GM21529 (cell line): ENCODE data around the gene SRCAP.

Experiments
- ATAC-seq: cut with Tn5 transposase; IDR thresholded peaks from one replicate; pipeline ENCODE4 v1.9.1; 2021; ENCODE audit not compliant: unreplicated experiment

The SRCAP gene

GRCh38 chr16:30773826-30774225, 74.9 kb downstream of the SRCAP start:
- ATAC-seq: no peak

- ATAC-seq: no peak
These were observed 75.6 kb downstream of the SRCAP start for GRCh38 chr16:30774367-30775130.

GRCh38 chr16:30775131-30775391, 76.1 kb downstream of the SRCAP start:
- no peak for ATAC-seq

DNA sequence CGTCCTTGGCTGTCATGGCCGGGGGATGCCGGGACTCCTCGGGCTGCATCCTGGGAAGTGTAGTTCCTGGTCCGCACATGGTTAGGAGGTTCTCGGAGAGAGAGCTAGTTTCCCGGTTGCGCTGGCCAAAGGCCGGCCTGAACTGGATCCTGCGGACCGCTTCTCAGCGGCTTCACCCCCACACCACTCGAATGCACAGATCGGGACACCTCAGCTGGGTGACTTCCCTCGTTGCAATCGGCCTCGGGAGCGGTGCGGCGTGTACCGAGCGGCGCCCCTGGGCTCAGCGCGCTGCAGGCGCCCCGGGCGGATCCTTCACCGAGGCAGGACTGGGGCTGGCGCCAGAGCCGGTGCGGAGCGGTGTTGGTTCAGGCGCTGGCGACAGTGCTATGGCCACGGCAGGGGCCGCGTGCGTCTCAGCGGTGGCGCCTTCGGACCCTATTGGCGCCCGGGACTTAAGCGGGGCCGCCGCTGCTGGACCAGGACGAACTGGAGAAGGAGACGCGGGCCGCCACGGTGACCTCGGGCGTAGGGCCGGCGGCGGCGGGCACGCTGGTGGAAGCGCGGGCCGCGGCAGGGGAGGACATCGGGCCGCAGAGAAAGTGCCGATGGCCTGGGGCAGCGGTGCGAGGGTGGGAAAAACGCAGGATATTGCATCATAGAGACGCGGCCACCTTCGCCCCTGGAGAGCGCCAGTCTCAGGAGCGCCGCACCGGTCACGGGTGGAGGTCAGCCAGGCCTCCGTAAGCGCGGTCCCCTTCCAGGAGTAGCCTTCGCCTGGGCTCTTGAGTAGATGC, 76.6 kb downstream of the SRCAP start:
- peak; percentile 67 for ATAC-seq

DNA sequence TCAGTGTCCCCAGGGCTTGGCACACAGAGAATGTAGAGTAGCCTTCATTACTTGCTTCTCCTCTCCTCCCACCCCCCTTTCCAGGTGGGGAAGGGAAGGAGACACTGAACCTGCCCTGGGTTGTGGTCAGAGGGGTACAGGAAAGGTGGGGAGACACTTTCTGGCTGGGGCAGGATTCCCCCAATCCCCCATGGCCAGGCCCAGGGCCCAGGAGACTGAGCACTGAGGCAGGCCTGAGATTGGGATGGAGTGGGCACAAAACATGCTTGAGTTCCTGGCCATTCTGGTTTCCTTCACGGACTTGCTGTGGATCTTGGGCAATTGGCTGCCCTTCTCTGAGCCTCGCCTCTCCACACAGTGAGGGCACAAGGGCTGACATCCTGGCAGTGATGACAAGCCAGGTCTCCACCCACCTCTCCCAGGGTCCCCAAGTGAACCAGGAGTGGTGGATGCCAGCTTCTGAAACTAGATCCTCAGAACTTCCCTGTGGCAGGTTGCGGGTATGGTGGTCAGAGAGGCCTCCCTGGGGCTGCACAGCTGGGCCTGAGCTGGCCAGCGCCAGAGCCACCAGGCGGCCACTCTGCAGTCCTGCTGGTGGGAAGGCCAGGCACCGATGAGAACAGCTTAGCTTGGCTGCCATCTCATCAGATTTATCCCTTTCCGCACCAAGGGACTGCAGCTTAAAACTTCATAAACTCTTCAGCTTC, 78.8 kb downstream of the SRCAP start:
- no peak for ATAC-seq

GRCh38 chr16:30778549-30779244, 79.7 kb downstream of the SRCAP start:
- no peak for ATAC-seq

DNA sequence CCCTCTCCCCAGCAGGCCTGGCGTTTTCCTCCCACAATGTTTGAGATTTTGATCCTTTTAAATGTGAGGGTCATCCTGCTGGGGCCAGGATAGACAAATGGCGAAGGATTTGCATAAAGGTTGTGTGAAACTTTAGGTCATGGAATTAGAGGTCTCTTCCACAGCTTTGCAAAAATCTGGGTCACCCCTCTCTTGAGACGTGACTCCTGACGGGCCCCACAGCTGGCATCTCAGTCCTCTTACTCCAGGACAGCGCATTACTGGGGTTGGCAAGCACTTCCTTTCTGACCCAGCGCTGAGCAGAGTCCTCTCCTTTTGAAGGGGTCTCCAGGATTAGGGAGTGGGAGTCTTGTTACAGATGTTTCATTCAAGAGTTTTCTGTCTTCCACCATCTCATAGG, 80.6 kb downstream of the SRCAP start:
- ATAC-seq: no peak

DNA sequence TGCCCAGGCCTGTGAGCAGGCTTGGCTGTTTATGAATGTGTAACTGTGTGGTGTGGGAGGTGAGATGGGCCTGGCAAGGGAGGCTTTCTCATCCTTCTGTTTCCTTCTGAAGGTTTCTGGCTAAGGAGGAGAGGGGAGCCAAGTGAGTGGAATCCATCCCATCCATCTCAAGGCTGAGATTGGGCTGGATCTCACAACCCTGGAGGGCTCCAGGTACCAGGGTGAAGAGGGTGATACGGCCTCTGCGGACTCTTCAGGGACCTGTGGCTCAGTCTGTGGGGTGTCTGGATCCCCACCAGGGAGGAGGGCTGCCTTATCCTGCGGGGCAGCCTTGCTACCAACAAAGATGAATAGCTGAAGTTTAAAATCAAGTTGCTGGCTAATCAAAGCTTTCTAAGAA, 81.0 kb downstream of the SRCAP start:
- ATAC-seq: no peak

- no peak for ATAC-seq
These were observed 81.6 kb downstream of the SRCAP start for GRCh38 chr16:30780549-30780948.

- ATAC-seq: no peak
These were observed 83.7 kb downstream of the SRCAP start for GRCh38 chr16:30782486-30783279.

GRCh38 chr16:30783280-30784109, 84.5 kb downstream of the SRCAP start:
- no peak for ATAC-seq

DNA sequence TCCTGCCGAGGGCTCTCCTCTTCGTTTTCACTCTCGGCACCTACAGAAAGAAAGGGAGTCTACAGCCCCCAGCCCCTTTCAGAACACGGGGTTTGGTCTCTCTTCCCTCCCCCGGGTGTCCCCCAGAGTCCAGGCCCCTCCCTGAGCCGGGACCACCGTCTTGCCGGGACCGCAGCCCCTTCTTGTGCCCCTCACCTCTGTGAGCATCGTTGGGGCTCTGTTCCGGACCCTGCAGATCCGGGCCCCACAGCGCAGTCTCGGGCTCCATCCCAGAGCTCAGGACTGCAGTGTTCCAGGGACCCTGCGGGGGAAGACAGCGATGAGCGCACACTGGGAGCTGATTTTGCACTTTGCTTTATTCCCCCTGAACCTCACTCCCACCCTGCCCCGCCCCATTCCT, 85.2 kb downstream of the SRCAP start:
- no peak for ATAC-seq

DNA sequence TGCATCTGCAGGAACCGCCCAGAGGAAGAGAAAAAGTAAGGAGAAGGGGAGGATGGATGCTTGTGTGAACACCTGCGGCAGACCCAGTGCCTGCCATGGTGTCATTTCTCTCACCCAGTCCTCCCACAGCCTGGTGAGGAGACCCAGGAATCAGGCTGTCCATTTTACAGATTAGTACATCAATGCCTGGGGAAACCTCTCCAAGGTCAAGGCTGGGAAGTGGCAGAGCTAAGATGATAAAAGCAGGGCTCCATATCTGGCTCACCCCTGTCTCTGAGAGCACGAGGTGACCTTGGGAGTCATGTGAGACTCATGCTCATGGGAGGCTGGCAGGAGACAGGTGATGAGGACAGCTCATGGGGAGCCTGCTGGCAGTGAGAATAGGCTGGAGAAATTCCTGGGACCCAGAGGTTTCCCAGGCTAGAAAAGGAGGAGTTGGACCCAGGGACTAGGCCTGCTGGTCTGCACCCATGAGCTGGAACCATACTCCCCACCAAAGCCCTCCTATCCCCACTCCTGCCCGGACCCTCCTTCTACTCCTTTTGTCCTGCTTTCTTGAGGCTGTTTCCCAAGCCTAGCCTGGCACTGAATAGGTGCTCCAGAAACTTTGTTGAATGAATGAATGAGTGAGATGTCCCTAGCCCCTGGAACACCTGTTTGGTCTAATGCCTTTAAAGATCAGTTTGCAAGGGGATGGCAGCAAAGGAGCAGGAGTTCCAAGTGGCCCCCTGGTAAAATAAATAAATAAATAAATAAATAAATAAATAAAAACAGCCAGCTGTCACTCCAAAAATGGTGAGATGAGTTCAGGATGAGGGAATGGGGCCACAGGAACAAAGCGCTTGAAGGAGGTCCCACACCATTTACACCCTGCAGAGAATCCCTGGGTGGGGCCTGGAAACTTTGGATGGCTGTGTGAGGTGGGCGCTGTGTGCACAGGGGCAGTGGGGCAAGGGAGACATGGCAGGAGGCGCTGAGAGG, 86.4 kb downstream of the SRCAP start:
- ATAC-seq: no peak

DNA sequence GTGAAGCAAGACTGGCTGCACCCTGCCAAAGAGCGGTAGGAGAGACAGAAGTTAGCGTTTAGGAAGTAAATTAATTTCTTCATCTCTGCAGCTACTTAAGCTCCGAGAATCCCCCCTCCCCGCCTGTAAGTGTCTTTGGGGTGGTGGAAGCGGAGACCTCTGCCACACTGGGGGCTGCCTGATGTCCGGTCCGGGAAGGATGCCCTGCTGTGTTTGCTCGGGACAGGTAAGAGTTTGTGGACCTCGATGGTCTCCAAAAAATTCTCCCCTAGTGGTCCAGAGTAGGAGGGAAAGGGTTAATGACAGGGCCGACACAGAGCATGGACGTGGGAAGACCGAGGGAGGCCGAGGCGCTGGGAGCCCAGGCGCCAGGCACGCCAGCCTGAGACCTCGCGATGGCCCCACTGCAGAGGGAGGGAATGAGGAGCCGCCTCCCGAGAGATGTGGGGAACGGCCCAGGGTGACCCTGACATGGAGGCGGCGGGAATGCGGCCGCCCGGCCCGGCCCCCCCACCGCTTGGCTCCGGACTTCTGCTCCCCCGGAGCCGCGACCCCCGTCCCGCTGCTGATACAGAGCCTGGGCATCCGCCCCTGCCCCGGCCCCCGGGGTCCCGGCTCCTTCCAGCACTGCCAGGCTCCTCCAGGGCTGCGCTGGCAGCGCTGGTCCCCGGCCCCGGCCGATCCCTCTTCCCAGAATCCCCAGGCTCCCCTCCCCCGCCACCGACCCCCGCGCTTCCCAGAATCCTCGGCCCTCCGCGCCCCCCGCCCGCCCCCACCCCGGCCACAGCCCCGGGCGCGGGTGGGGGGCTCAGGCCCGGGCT, 87.4 kb downstream of the SRCAP start:
- ATAC-seq: no peak

DNA sequence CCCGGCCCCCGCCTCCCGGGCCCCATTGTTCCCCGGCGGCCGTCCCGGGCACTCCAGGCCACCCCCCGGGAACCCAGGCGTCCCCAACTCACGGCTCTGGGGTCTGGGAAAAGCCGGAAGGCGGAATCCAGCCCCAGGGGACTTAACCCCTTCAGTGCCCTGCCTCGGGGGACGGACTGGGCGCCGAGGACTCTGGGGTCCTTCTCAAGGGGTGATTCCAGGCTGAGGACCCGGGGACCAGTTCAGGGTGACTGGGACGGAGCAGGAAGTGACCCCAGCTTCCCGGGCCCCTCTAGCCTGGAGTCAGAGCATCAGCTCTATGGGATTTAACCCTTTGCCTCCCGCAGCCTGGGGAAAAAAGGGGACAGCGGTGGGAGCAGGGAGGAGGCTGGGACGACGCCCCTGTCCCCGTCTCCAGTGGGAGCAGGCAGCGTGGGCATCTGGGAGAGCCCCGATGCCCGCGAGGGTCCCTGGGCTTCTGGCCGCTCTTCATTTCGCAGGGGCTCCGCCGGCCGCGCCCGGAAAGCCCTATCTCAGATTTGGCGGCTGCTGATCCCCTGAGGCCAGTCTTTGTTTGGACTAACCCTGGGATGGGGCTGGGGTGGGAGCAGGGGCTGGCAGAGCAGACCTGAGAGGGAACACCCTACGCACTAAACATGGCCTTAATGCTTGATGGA, 88.1 kb downstream of the SRCAP start, which contains the start of gene ZNF629:
Gene ZNF629, minus strand, starts transcription at position 270 of the 677 bp plus-strand sequence. CDS start 2,723 bp downstream, outside the sequence.
- ATAC-seq: no peak

DNA sequence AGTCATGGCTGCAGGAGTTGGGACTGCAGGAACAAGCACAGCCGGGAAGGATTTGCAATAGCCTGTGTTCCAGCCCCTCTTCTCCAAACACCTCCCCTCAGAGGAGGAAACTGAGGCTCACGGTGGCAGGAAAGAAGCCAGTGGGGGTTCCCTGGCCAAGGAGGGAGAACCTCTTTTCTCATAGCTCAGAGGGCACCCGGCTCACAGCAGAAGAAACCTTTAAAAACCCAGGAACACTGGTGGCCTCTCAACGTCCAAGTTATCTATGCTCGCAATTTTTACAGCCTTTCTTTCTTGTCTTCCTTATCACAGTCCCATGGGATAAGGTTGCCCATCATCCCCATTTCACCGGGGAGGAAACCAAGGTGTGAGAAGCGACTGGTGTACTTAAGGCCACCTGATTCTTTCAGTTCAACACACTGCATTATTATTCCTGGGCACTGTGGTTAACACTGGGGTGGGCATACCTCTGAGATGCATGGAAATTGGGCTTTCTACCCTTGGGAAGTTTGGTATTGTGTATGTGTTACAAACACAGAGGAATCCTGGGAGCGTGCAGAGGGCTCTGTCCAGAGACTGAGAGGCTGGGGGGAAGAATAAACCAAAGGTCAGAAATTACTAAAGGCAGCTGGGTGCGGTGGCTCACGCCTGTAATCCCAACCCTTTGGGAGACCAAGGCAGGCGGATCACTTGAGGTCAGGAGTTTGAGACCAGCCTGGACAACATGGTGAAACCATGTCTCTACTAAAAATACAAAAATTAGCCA, 88.8 kb downstream of the SRCAP start:
- ATAC-seq: no peak
